Type B pancreatic cell (in vitro differentiated cells): Measurements from ENCODE around the gene ZNF366. TPM values are rescaled to one million over a fixed set of nuclear protein-coding genes. Genes with fewer than 3 reads are reported as not detected.

Source experiments
- DNase-seq: peaks from one replicate; pipeline ENCODE4 v3.0.0; 2021; ENCODE audit warnings: mixed read lengths; ENCODE audit not compliant: unreplicated experiment; ENCODE audit errors: extremely low spot score
- H3K27ac Mint-ChIP-seq: 2 replicates; pipeline ENCODE4 v1.8.0; 2021; ENCODE audit warnings: mild to moderate bottlenecking, mixed read lengths
- H3K27me3 Mint-ChIP-seq: 2 replicates; pipeline ENCODE4 v1.8.0; 2021; ENCODE audit warnings: mixed read lengths
- H3K36me3 Mint-ChIP-seq: 2 replicates; pipeline ENCODE4 v1.8.0; 2021; ENCODE audit warnings: mixed read lengths
- H3K4me1 Mint-ChIP-seq: one replicate; pipeline ENCODE4 v1.8.0; 2021; ENCODE audit warnings: mixed read lengths; ENCODE audit not compliant: unreplicated experiment
- H3K4me3 Mint-ChIP-seq: 2 replicates; pipeline ENCODE4 v1.8.0; 2021; ENCODE audit warnings: mild to moderate bottlenecking, mixed read lengths
- H3K9me3 Mint-ChIP-seq: 2 replicates; pipeline ENCODE4 v1.8.0; 2021; ENCODE audit warnings: mixed read lengths
- total RNA-seq: library from RNA; stranded (reverse); gene quantifications from 2 replicates; pipeline ENCODE4 v1.2.1, GENCODE V29; 2021; ENCODE audit warnings: low replicate concordance
- TF ChIP-seq, protein P1 (sequence below): fragments of 200-600 bp; sonication (generic); conservative IDR thresholded peaks from 2 replicates; pipeline ENCODE4 v1.5.0; 2021; ENCODE audit warnings: antibody characterized with exemption, mild to moderate bottlenecking

Gene ZNF366
- total RNA-seq, 1 donor from 2014 or later, result not detected

GRCh38 chr5:72412283-72413055 lies 94.7 kb downstream of the ZNF366 start:
- Mint-ChIP-seq H3K36me3 (no peaks in the 10 kb centered on the region), H3K27me3 (no peaks in the 10 kb centered on the region), H3K9me3 (no peaks in the 10 kb centered on the region), H3K27ac (no peak overlapping the region), H3K4me1 (no peaks in the 10 kb centered on the region), H3K4me3 (no peak overlapping the region)
- TF ChIP-seq, protein P1, sequence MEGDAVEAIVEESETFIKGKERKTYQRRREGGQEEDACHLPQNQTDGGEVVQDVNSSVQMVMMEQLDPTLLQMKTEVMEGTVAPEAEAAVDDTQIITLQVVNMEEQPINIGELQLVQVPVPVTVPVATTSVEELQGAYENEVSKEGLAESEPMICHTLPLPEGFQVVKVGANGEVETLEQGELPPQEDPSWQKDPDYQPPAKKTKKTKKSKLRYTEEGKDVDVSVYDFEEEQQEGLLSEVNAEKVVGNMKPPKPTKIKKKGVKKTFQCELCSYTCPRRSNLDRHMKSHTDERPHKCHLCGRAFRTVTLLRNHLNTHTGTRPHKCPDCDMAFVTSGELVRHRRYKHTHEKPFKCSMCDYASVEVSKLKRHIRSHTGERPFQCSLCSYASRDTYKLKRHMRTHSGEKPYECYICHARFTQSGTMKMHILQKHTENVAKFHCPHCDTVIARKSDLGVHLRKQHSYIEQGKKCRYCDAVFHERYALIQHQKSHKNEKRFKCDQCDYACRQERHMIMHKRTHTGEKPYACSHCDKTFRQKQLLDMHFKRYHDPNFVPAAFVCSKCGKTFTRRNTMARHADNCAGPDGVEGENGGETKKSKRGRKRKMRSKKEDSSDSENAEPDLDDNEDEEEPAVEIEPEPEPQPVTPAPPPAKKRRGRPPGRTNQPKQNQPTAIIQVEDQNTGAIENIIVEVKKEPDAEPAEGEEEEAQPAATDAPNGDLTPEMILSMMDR, result no peak
- no peak for DNase-seq

- TF ChIP-seq, protein P1, result no peak
- no peaks in the 10 kb centered on the region for H3K9me3 Mint-ChIP-seq
- no peaks in the 10 kb centered on the region for H3K4me1 Mint-ChIP-seq
- H3K27me3 Mint-ChIP-seq, result no peaks in the 10 kb centered on the region
- no peak overlapping the region for H3K4me3 Mint-ChIP-seq
- no peak for DNase-seq
- H3K27ac Mint-ChIP-seq, result no peak overlapping the region
- no peaks in the 10 kb centered on the region for H3K36me3 Mint-ChIP-seq
Observed at GRCh38 chr5:72410688-72411295, 96.4 kb downstream of the ZNF366 start.

DNA sequence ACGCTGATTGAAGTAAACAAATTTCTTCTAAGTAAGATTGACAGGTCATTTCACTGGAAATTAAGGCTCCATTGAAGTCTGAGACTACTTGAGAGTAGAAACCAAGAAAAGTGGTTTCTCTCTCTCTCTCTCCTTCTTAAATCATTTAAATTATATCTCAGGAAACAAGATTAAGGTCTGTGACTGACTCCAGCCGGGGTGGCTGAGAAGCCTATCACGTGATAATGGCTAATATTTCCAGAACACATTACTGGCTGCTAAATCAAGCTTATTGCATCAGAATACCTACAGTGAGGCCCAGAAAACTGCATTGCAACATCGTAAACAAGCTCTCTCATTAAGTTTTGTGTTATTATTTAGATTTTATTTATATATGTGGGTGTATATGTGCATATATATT lies 98.6 kb downstream of the ZNF366 start:
- Mint-ChIP-seq H3K36me3 (no peaks in the 10 kb centered on the region), H3K4me1 (no peaks in the 10 kb centered on the region), H3K27ac (no peak overlapping the region), H3K27me3 (no peaks in the 10 kb centered on the region), H3K9me3 (no peaks in the 10 kb centered on the region), H3K4me3 (no peak overlapping the region)
- DNase-seq, result no peak
- TF ChIP-seq, protein P1, result no peak

DNA sequence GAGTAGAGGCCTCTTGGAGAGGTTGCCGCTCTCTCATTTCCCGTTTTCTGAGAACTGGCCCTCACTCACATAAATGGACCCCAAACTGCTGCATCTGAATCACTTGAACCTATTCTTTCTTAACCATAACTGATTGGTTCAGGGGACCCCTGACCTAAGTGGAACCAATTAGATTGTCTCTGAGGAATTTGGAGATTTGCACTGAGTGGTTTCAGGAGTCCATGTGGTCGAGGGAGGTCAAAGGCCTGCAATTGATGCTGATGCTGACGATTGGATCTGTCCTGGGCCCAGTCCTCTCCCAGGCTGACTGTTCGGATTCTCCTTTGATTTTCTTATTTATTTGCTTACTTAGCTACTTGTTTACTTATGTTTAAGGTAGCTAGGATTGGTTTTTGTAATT lies 99.1 kb downstream of the ZNF366 start:
- TF ChIP-seq, protein P1, result no peak
- Mint-ChIP-seq H3K27me3 (no peaks in the 10 kb centered on the region), H3K36me3 (no peaks in the 10 kb centered on the region), H3K9me3 (no peaks in the 10 kb centered on the region), H3K4me3 (no peak overlapping the region), H3K4me1 (no peaks in the 10 kb centered on the region), H3K27ac (no peak overlapping the region)
- no peak for DNase-seq

DNA sequence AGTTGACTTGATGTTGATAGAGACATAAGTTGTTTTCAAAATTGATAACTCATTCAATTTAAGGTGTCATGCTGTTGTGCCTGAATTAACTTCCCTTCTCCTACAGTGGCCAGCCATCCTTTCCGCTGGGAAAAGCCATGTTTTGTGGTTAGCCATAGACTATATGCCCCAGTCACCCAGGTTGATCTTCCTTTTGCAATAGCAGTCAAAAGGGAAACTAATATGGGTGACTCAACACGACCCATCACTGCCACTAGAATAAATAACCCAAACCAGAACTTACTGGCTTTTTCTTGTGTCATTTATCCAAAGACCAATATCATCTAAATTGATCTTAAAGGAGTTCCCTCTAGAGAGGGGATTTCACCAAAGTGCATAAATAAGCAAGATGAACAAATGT lies 99.7 kb downstream of the ZNF366 start:
- TF ChIP-seq, protein P1, result no peak
- Mint-ChIP-seq H3K4me1 (no peaks in the 10 kb centered on the region), H3K9me3 (no peaks in the 10 kb centered on the region), H3K27me3 (no peaks in the 10 kb centered on the region), H3K36me3 (no peaks in the 10 kb centered on the region), H3K4me3 (no peak overlapping the region), H3K27ac (no peak overlapping the region)
- no peak for DNase-seq
